Retinal pigment epithelial cell (primary cell): Measurements from ENCODE around the gene FBXO40.

Experiments used
- DNase-seq: peaks from one replicate; pipeline ENCODE4 v3.0.0-alpha.2; 2010; ENCODE audit warnings: low read depth
- H3K4me3 ChIP-seq: 2 replicates; pipeline ENCODE4 v1.5.1; 2011; ENCODE audit warnings: mild to moderate bottlenecking, low read length, control low read depth, moderate library complexity
- CTCF ChIP-seq: conservative IDR thresholded peaks from 2 replicates; pipeline ENCODE4 v1.5.1; 2011; ENCODE audit warnings: low read depth, low read length, control low read depth, inconsistent platforms

Gene FBXO40

GRCh38 chr3:121592856-121593702 lies at the start of gene FBXO40:
Gene FBXO40, plus strand, starts transcription at chr3:121593379. Its CDS starts 27,197 bp downstream, at chr3:121620576.
- H3K4me3 ChIP-seq = no peak within 1 kb of the TSS
- DNase-seq = no peak
- TF ChIP-seq CTCF = no peak

- no peak for TF ChIP-seq CTCF
- no peak for DNase-seq
- H3K4me3 ChIP-seq = peak overlapping the region; percentile 90
Observed at GRCh38 chr3:121545049-121545573, 48.1 kb upstream of the FBXO40 start.

- H3K4me3 ChIP-seq = peak within 1 kb of the TSS; percentile 90
- no peak for TF ChIP-seq CTCF
- DNase-seq = peak; percentile 82
Observed at GRCh38 chr3:121545574-121546455, 47.4 kb upstream of the FBXO40 start, which contains the start of gene POLQ. Gene POLQ, minus strand, starts transcription at chr3:121545988. Its CDS starts 111 bp downstream, at chr3:121545877.

- DNase-seq = no peak
- no peak overlapping the region for H3K4me3 ChIP-seq
- TF ChIP-seq CTCF = no peak
Observed at GRCh38 chr3:121552379-121552778, 40.8 kb upstream of the FBXO40 start.

GRCh38 chr3:121552797-121553196 lies 40.4 kb upstream of the FBXO40 start:
- no peak for TF ChIP-seq CTCF
- no peak overlapping the region for H3K4me3 ChIP-seq
- no peak for DNase-seq

GRCh38 chr3:121557426-121557934 lies 35.7 kb upstream of the FBXO40 start:
- no peak for TF ChIP-seq CTCF
- no peak for DNase-seq
- H3K4me3 ChIP-seq = no peak overlapping the region
